WTC11 (cell line): ENCODE results near the gene MAMDC2. TPM values are rescaled to one million over a fixed set of nuclear protein-coding genes. Genes with fewer than 3 reads are reported as not detected.
A peak's percentile ranks its signal among the peaks of the same experiment; 100 is the strongest.

Experiments used
- ATAC-seq: fragments of 200-7000 bp; cut with Tn5 transposase; 2 replicates; pipeline ENCODE4 v1.10.0; 2021; ENCODE audit warnings: mild to moderate bottlenecking, moderate library complexity
- CTCF ChIA-PET: fragments of 300-600 bp; sonication (Branson Sonifier 250); formaldehyde crosslinking; loops from one replicate; lab custom pipeline; 2021; ENCODE audit warnings: antibody characterized with exemption; lab: Charles Lee
- POLR2A ChIA-PET: fragments of 350-600 bp; sonication (Branson Sonifier 250); formaldehyde crosslinking; loops from one replicate; lab custom pipeline; 2021; ENCODE audit warnings: antibody characterized with exemption; lab: Charles Lee
- DNase-seq: peaks from one replicate; pipeline ENCODE4 v3.0.0; 2021; ENCODE audit warnings: low spot score
- H3K27ac Mint-ChIP-seq: 2 replicates; pipeline ENCODE4 v1.8.0; 2021; ENCODE audit warnings: mixed read lengths
- H3K27me3 Mint-ChIP-seq: 2 replicates; pipeline ENCODE4 v1.8.0; 2021; ENCODE audit warnings: low read depth, mild to moderate bottlenecking, moderate library complexity, mixed read lengths
- H3K36me3 Mint-ChIP-seq: 2 replicates; pipeline ENCODE4 v1.8.0; 2021; ENCODE audit warnings: mixed read lengths
- H3K4me1 Mint-ChIP-seq: 2 replicates; pipeline ENCODE4 v1.8.0; 2022; ENCODE audit warnings: mixed read lengths
- H3K4me3 Mint-ChIP-seq: 2 replicates; pipeline ENCODE4 v1.8.0; 2021; ENCODE audit warnings: mild to moderate bottlenecking, moderate library complexity, mixed read lengths
- H3K9me3 Mint-ChIP-seq: 2 replicates; pipeline ENCODE4 v1.8.0; 2021; ENCODE audit warnings: mixed read lengths
- CBFB ChIP-seq: sonication (generic); formaldehyde crosslinking; IDR thresholded peaks from 2 replicates; pipeline ENCODE4 v1.8.1; 2022; ENCODE audit warnings: mild to moderate bottlenecking, low read depth, missing genetic modification reagents
- FOXJ3 ChIP-seq: sonication (generic); formaldehyde crosslinking; IDR thresholded peaks from 2 replicates; pipeline ENCODE4 v1.9.0; 2021; ENCODE audit warnings: missing genetic modification reagents, mild to moderate bottlenecking, borderline replicate concordance
- HMGA2 ChIP-seq: fragments of 250-450 bp; sonication (Bioruptor Pico); IDR thresholded peaks from 2 replicates; pipeline ENCODE4 v1.4.0; 2021; ENCODE audit warnings: mild to moderate bottlenecking, moderate library complexity
- JAZF1 ChIP-seq: fragments of 250-450 bp; sonication (Bioruptor Pico); IDR thresholded peaks from 2 replicates; pipeline ENCODE4 v1.9.0; 2021; ENCODE audit warnings: moderate library complexity, mild to moderate bottlenecking, inconsistent platforms
- JUN ChIP-seq: sonication (generic); formaldehyde crosslinking; IDR thresholded peaks from 2 replicates; pipeline ENCODE4 v1.8.0; 2023; ENCODE audit warnings: mild to moderate bottlenecking, missing genetic modification reagents
- NFATC4 ChIP-seq: fragments of 250-450 bp; sonication (Bioruptor Pico); IDR thresholded peaks from 2 replicates; pipeline ENCODE4 v1.9.0; 2021; ENCODE audit warnings: mild to moderate bottlenecking
- NR1H2 ChIP-seq: sonication (generic); formaldehyde crosslinking; IDR thresholded peaks from 2 replicates; pipeline ENCODE4 v1.9.0; 2021; ENCODE audit warnings: mild to moderate bottlenecking, moderate library complexity, missing genetic modification reagents
- PRRX2 ChIP-seq: fragments of 250-450 bp; sonication (Bioruptor Pico); IDR thresholded peaks from 2 replicates; pipeline ENCODE4 v1.8.0; 2021; ENCODE audit warnings: mild to moderate bottlenecking
- RELA ChIP-seq: sonication (generic); formaldehyde crosslinking; IDR thresholded peaks from 2 replicates; pipeline ENCODE4 v1.8.1; 2022; ENCODE audit warnings: missing genetic modification reagents, mild to moderate bottlenecking, borderline replicate concordance
- TCF7 ChIP-seq: sonication (generic); formaldehyde crosslinking; IDR thresholded peaks from 2 replicates; pipeline ENCODE4 v1.8.0; 2022; ENCODE audit warnings: mild to moderate bottlenecking, low read depth, missing genetic modification reagents, moderate library complexity
- ZBTB21 ChIP-seq: sonication (generic); formaldehyde crosslinking; IDR thresholded peaks from 2 replicates; pipeline ENCODE4 v1.8.1; 2023; ENCODE audit warnings: mild to moderate bottlenecking, missing genetic modification reagents, borderline replicate concordance
- ZNF138 ChIP-seq: sonication (generic); formaldehyde crosslinking; conservative IDR thresholded peaks from 2 replicates; pipeline ENCODE4 v1.8.1; 2022; ENCODE audit warnings: mild to moderate bottlenecking, moderate library complexity, missing genetic modification reagents
- ZNF232 ChIP-seq: sonication (generic); formaldehyde crosslinking; IDR thresholded peaks from 2 replicates; pipeline ENCODE4 v1.8.0; 2022; ENCODE audit warnings: mild to moderate bottlenecking, missing genetic modification reagents
- ZNF416 ChIP-seq: fragments of 250-450 bp; sonication (Bioruptor Pico); IDR thresholded peaks from 2 replicates; pipeline ENCODE4 v1.9.0; 2021; ENCODE audit warnings: mild to moderate bottlenecking, inconsistent platforms
- ZNF671 ChIP-seq: fragments of 250-450 bp; sonication (Bioruptor Pico); IDR thresholded peaks from 2 replicates; pipeline ENCODE4 v1.8.0; 2021; ENCODE audit warnings: mild to moderate bottlenecking
- total RNA-seq: library from RNA; stranded (reverse); gene quantifications from 3 replicates; pipeline ENCODE4 v1.2.3, GENCODE V29; 2021
- TF ChIP-seq, protein P1 (sequence below): sonication (generic); formaldehyde crosslinking; IDR thresholded peaks from 2 replicates; pipeline ENCODE4 v1.8.0; 2022; ENCODE audit warnings: mild to moderate bottlenecking, missing genetic modification reagents
- TF ChIP-seq, protein P2 (sequence below): sonication (generic); formaldehyde crosslinking; IDR thresholded peaks from 2 replicates; pipeline ENCODE4 v1.8.0; 2022; ENCODE audit warnings: missing genetic modification reagents
- TF ChIP-seq, protein P3 (sequence below): sonication (generic); formaldehyde crosslinking; IDR thresholded peaks from 2 replicates; pipeline ENCODE4 v1.8.0; 2023; ENCODE audit warnings: missing genetic modification reagents
- TF ChIP-seq, protein P4 (sequence below): fragments of 250-450 bp; sonication (Bioruptor Pico); IDR thresholded peaks from 2 replicates; pipeline ENCODE4 v2.1.2; 2022; ENCODE audit warnings: mild to moderate bottlenecking, moderate library complexity
- TF ChIP-seq, protein P5 (sequence below): sonication (generic); formaldehyde crosslinking; IDR thresholded peaks from 2 replicates; pipeline ENCODE4 v1.8.1; 2023; ENCODE audit warnings: mild to moderate bottlenecking, missing genetic modification reagents, moderate library complexity
- TF ChIP-seq, protein P6 (sequence below): sonication (generic); formaldehyde crosslinking; IDR thresholded peaks from 2 replicates; pipeline ENCODE4 v1.8.1; 2022; ENCODE audit warnings: missing genetic modification reagents, borderline replicate concordance

The MAMDC2 gene
- total RNA-seq, 1 experiment from 2014 or later: 6.0 TPM

DNA sequence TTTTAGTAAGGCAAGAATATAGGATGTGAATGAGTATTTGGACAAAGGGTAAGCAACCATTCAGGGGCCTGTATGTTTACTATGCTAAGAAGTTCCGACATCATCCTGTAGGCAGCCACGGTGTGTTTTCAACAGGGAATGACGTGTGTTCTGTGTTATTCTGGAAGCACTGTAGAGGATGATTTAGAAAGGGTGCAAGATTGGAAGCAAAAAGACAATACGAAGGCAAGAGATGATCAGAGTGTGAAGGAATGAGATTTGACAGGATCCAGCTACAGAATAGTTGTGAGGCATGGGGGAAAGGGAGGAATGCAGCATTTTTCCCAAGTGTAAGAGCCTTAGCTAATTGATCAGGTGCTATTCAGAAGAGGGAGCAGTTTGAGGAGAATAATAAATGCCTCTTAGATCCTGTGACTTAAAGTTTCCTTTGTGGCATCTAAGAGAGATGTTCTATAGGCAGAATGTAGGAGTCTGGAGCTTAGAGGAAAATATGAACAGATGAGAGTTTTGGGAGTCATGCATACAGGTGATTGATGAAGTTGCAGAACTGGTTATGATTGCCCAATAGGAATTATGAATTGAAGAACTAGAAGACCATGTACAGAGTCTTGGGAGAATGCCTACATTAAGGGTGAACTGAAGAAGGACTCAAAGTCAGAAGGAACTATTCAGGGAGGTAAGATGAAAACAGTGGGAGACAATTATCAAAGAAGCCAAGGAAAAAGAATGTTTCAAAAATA is 217.7 kb downstream of the MAMDC2 start:
- H3K9me3 Mint-ChIP-seq: no peaks in the 10 kb centered on the region
- H3K36me3 Mint-ChIP-seq: peaks cover 38% of the 10 kb centered on the region
- DNase-seq (no peak), ATAC-seq (no peak)
- H3K4me1 Mint-ChIP-seq: peaks cover 46% of the 10 kb centered on the region
- peaks cover 4% of the 10 kb centered on the region; the same call in 1 of the 2 replicates for H3K27me3 Mint-ChIP-seq
- ChIA-PET CTCF (no interaction called here), POLR2A (interaction anchor here (0.5 kb wide), 1 partner anchor 13 kb away, joined by 3 read pairs; no protein-coding TSS in a partner anchor)
- 0 out of 2 replicates have a peak overlapping the region, but pooled peaks have one; percentile 91 for H3K4me3 Mint-ChIP-seq
- H3K27ac Mint-ChIP-seq: no peak overlapping the region; the same call in 1 of the 2 replicates
- TF ChIP-seq ZNF416 (CRISPR knock-in tag) (no peak), HMGA2 (no peak), PRRX2 (CRISPR knock-in tag) (no peak), CBFB (CRISPR knock-in tag) (no peak), NR1H2 (no peak)
- TF ChIP-seq, protein P1, sequence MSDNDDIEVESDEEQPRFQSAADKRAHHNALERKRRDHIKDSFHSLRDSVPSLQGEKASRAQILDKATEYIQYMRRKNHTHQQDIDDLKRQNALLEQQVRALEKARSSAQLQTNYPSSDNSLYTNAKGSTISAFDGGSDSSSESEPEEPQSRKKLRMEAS (CRISPR knock-in tag): no peak
- TF ChIP-seq, protein P2, sequence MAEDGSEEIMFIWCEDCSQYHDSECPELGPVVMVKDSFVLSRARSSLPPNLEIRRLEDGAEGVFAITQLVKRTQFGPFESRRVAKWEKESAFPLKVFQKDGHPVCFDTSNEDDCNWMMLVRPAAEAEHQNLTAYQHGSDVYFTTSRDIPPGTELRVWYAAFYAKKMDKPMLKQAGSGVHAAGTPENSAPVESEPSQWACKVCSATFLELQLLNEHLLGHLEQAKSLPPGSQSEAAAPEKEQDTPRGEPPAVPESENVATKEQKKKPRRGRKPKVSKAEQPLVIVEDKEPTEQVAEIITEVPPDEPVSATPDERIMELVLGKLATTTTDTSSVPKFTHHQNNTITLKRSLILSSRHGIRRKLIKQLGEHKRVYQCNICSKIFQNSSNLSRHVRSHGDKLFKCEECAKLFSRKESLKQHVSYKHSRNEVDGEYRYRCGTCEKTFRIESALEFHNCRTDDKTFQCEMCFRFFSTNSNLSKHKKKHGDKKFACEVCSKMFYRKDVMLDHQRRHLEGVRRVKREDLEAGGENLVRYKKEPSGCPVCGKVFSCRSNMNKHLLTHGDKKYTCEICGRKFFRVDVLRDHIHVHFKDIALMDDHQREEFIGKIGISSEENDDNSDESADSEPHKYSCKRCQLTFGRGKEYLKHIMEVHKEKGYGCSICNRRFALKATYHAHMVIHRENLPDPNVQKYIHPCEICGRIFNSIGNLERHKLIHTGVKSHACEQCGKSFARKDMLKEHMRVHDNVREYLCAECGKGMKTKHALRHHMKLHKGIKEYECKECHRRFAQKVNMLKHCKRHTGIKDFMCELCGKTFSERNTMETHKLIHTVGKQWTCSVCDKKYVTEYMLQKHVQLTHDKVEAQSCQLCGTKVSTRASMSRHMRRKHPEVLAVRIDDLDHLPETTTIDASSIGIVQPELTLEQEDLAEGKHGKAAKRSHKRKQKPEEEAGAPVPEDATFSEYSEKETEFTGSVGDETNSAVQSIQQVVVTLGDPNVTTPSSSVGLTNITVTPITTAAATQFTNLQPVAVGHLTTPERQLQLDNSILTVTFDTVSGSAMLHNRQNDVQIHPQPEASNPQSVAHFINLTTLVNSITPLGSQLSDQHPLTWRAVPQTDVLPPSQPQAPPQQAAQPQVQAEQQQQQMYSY (CRISPR knock-in tag): no peak
- TF ChIP-seq, all 79 proteins: peak for 0

DNA sequence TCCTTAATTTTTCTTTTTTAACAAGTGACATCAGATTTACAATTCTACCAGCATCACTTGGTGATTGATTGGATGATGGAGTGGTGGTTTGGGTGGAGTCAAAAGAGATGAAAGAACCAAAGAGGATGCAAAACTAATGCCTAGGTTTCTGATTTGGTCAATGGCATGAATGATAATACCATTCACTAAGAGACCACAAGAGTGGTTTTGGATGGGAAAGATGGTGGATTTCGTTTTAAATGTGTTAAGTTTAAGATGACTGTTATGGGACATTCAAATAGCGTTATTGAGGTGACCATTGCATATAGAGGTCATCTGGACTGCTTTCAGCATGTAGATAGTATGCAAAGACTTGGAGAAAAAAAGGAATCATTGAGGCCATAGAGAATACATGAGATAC is 218.7 kb downstream of the MAMDC2 start:
- CTCF ChIA-PET: no interaction called here
- Mint-ChIP-seq H3K27me3 (no peaks in the 10 kb centered on the region), H3K27ac (no peak overlapping the region; the same call in 1 of the 2 replicates)

More for the DNA sequence above, 218.7 kb downstream of the MAMDC2 start:
- H3K36me3 Mint-ChIP-seq: peaks cover 40% of the 10 kb centered on the region
- DNase-seq (no peak), ATAC-seq (no peak)
- H3K9me3 Mint-ChIP-seq: no peaks in the 10 kb centered on the region
- peaks cover 40% of the 10 kb centered on the region for H3K4me1 Mint-ChIP-seq
- TF ChIP-seq, protein P3, sequence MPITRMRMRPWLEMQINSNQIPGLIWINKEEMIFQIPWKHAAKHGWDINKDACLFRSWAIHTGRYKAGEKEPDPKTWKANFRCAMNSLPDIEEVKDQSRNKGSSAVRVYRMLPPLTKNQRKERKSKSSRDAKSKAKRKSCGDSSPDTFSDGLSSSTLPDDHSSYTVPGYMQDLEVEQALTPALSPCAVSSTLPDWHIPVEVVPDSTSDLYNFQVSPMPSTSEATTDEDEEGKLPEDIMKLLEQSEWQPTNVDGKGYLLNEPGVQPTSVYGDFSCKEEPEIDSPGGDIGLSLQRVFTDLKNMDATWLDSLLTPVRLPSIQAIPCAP (CRISPR knock-in tag): no peak
- TF ChIP-seq NR1H2: no peak
- TF ChIP-seq ZNF138 (CRISPR knock-in tag): no peak
- TF ChIP-seq FOXJ3 (CRISPR knock-in tag): no peak
- TF ChIP-seq ZNF232: no peak
- TF ChIP-seq JAZF1 (CRISPR knock-in tag): no peak
- TF ChIP-seq ZBTB21 (CRISPR knock-in tag): no peak
- no peak for TF ChIP-seq JUN (CRISPR knock-in tag)
- TF ChIP-seq, protein P4, sequence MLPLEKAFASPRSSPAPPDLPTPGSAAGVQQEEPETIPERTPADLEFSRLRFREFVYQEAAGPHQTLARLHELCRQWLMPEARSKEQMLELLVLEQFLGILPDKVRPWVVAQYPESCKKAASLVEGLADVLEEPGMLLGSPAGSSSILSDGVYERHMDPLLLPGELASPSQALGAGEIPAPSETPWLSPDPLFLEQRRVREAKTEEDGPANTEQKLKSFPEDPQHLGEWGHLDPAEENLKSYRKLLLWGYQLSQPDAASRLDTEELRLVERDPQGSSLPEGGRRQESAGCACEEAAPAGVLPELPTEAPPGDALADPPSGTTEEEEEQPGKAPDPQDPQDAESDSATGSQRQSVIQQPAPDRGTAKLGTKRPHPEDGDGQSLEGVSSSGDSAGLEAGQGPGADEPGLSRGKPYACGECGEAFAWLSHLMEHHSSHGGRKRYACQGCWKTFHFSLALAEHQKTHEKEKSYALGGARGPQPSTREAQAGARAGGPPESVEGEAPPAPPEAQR (CRISPR knock-in tag): no peak
- TF ChIP-seq, protein P5, sequence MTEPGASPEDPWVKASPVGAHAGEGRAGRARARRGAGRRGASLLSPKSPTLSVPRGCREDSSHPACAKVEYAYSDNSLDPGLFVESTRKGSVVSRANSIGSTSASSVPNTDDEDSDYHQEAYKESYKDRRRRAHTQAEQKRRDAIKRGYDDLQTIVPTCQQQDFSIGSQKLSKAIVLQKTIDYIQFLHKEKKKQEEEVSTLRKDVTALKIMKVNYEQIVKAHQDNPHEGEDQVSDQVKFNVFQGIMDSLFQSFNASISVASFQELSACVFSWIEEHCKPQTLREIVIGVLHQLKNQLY (CRISPR knock-in tag): no peak
- TF ChIP-seq, protein P6, sequence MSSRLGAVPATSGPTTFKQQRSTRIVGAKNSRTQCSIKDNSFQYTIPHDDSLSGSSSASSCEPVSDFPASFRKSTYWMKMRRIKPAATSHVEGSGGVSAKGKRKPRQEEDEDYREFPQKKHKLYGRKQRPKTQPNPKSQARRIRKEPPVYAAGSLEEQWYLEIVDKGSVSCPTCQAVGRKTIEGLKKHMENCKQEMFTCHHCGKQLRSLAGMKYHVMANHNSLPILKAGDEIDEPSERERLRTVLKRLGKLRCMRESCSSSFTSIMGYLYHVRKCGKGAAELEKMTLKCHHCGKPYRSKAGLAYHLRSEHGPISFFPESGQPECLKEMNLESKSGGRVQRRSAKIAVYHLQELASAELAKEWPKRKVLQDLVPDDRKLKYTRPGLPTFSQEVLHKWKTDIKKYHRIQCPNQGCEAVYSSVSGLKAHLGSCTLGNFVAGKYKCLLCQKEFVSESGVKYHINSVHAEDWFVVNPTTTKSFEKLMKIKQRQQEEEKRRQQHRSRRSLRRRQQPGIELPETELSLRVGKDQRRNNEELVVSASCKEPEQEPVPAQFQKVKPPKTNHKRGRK (CRISPR knock-in tag): no peak
- no peak for TF ChIP-seq NFATC4 (CRISPR knock-in tag)
- no peak for TF ChIP-seq CBFB (CRISPR knock-in tag)
- TF ChIP-seq ZNF416 (CRISPR knock-in tag): no peak
- TF ChIP-seq RELA (CRISPR knock-in tag): no peak
- TF ChIP-seq ZNF671 (CRISPR knock-in tag): no peak
- TF ChIP-seq TCF7: no peak
- POLR2A ChIA-PET: interaction anchor here (0.6 kb wide), 1 partner anchor 1611 kb away, joined by 3 read pairs; no protein-coding TSS in a partner anchor
- no peak overlapping the region for H3K4me3 Mint-ChIP-seq
